Caki2 (cell line): Measurements from ENCODE around the gene DNAAF5. TPM values are rescaled to one million over a fixed set of nuclear protein-coding genes. Genes with fewer than 3 reads are reported as not detected.
A peak's percentile ranks its signal among the peaks of the same experiment; 100 is the strongest.

Source experiments
- DNase-seq: peaks from one replicate; pipeline ENCODE4 v3.0.0-alpha.2; 2015; ENCODE audit warnings: low read depth
- in situ Hi-C: cut with HindIII; loops from 2 replicates; pipeline ENCODE4 v1.10.0; 2016; ENCODE audit warnings: low sequenced_read_pairs, low pct_unique_long_range_greater_than_20kb, mixed read lengths
- total RNA-seq: library from RNA; depleted of rRNA; stranded (reverse); fragments of >200 nt; shearing (Covaris generic); gene quantifications from 2 replicates; pipeline ENCODE4 v1.2.3, GENCODE V29; 2014; ENCODE audit warnings: low replicate concordance

The DNAAF5 gene
- total RNA-seq, 1 experiment from 2014 or later, result 77.4 TPM

DNA sequence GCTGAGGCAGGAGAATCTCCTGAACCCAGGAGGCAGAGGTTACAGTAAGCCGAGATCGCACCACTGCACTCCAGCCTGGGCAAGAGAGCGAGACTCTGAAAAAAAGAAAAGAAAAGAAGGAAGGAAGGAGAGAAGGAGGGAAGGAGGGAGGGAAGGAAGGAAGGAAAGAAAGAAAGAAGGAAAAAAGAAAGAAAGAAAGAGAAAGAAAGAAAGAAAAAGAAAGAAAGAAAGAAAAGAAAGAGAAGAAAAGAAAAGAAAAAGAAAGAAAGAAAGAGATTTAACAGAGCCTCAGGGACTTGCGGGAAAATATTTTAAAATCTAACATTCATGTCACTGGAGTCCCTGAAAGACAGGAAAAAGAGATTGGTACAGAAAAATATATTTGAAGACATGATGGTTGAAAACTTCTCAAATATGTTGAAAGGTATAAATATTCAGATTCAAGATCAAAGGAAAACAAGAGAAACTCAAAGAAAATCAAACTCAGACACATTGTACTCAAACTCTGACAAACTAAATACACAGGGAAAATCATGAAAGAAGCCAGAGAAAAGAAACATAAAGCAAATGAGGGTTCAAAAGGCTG is 25.3 kb upstream of the DNAAF5 start:
- DNase-seq, result no peak
- in situ Hi-C loops, result no loop called here

DNA sequence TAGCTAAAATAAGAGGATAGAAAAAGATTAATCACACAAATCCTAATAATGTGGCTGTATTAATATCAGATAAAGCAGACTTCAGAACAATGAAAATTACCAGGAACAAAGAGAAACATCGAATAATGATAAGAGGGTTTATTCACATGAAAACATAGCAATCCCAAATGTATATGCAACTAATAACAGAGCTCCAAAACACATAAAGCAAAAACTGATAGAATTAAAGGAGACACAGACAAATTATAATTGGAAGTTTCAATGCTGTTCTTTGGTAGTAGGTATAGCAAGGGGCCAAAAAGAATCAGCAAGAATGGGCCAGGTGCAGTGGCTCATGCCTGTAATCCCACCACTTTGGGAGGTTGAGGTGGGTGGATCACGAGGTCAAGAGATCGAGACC is 23.4 kb upstream of the DNAAF5 start:
- in situ Hi-C loops, result no loop called here

DNA sequence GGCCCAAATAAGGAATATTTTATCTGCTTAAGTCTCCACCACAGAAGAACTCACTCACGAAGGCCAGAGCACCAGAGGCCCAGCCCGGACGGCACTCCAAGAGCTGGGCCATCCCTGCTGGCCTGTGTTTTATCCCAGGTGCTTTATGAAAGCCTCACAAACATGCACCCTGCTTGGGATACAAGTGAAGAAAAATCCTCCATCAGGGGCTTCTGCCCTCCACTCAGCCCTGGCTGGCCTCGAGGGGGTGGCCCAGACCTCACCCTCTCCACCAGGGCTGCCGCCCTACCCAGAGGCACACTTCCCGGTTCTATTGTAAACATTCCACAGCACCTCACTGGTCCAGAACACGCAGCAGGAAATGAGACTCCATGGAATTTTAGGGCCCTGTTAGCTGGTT is 19.8 kb upstream of the DNAAF5 start:
- in situ Hi-C loops, result no loop called here
- DNase-seq, result no peak

More for the DNA sequence above, 23.4 kb upstream of the DNAAF5 start:
- DNase-seq, result no peak

DNA sequence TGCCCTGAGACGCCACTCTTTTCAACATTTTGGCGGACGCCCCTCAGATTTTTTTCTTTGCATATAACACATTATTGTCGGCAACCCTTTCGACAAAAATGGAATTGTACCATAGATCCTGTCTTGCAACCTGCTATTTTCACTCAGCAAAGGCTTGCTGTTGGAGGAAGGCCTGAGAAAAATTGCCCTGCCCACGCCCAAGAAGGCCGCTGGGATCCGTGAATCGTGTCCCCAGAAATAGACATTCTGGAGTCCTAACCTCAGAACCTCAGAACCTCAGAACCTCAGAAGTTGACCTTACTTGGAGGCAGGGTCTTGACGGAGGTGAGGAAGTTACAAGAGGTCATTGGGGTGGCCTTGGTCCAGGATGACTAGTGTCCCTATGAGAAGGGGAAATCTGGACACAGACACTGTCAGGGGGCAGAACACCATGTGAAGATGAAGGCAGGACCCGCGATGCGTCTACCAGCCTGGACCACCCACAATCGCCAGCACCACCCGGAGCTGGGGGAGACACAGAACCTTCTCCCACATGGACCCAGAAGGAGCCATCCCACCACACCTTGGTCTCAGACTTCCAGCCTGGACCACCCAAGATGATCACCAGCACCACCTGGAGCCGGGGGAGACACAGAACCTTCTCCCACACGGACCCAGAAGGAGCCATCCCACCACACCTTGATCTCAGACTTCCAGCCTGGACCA is 19.1 kb upstream of the DNAAF5 start:
- DNase-seq, result no peak
- in situ Hi-C loops, result no loop called here

DNA sequence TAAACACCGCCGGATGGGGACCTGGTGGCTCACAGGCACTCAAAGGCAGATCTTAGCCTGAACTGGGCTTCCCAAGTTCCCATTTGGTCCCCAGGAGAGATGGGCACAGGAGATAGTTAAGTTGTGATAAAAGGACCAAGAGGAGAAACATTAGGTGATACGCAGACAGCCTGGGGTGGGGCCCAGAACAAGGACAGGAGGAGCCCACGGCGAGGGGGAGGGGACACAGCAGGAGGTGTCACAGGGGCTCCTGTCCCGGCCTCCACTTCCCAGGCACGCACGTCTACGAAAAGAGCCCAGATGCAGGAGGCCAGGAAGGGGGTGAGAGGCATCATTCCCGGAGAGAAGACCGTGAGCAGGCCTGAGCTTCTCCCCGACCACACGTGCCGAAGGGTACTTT is 16.3 kb upstream of the DNAAF5 start:
- no peak for DNase-seq
- in situ Hi-C loops, result no loop called here

DNA sequence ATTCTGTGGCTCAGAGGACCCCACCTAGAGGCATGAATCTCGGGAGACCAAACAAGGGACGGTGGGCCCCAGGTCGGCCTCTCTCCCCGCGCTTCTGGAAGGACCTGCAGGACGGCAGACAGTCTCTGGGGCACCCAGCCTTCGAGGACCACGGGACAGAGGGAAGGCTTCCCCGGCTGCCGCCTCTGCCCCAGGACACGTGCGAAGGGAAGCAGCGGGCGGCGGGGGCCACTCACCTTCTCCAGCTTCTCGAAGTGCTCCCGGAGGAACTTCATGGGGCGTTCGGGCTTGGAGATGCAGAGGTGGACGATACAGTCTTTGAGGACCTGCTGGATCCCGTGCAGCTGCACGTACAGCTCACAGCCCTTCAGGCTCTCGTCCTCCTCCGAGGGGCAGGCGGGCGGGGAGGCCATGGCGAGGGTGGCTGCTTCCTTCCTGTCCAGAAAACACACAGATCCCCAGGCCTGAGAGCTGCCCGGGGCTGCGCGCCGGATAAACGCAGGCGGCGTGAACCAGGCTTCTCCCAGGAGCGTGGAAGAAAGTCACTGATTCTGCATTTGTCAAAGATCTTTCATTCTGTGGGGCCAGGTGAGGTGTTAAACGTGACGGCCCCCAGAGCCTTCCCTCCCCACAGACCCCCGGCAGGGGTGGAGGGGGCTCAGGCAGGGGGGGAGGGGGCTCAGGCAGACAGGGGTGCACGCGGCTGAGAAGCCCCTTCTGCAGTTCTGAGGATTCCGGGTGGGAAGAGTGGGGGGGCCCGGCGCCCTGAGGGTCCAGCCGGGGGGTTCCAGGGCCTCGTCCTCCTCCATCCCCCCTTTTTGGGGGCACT is 15.2 kb upstream of the DNAAF5 start:
- DNase-seq, result no peak
- in situ Hi-C loops, result no loop called here

DNA sequence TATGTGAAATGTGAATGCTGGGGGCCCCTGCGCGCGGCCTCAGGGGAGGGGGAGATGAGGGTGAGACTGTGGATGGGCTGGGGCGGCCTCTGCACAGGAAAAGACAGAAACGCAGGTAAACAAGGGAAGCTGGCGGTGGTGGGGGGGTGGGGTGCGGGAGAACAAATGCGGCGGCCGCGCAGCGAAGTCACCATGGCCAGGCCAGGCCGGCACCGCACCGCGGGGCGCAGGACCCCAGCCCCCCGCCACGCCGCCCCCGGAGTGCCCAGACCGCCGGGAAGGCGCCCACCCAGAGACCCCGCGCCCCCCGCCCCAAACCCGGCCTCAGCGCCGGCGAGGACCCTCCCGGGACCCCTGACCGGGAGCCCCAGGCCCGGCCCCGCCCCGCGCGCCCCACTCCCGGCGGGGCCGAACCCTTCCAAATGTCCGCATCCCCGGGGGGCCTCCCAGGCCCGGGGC is 14.5 kb upstream of the DNAAF5 start:
- no peak for DNase-seq
- in situ Hi-C loops, result no loop called here

DNA sequence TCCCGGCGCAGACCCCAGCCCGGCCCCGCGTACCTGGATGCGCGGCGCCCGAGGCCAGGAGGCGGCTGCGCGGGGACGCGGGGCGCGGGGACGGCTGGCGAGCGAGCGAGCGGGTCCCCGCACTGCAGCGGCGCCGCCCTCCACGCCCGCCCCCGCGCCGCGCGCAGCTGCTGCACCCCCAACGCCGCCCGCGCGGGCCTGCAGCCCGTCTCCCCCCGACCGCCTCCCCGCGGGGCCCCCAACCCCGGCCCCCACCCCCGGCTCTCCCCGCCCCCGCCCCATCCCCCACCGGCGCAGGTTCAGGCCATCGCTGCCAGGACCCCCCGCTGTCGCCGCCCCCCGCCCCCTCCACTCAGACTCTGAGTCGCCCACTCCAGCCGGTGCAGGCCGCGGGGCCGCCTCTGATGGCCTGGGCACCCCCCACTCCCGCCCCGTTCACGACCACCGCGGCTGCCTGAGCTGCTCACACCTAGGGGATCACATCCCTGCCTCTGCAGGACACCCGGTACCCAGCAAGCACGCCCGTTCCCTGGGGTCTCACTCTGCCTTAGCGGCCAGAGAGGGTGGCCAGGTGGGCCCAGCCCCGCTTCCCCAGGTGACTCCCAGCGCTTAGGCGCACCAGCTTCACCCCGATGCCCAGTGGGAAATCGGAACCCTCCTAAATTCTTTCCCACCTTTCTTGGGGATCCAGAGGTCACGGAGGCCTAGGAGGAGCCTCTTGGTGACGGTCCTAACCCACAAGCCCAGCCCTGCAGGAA is 13.9 kb upstream of the DNAAF5 start:
- DNase-seq, result no peak
- in situ Hi-C loops, result no loop called here

DNA sequence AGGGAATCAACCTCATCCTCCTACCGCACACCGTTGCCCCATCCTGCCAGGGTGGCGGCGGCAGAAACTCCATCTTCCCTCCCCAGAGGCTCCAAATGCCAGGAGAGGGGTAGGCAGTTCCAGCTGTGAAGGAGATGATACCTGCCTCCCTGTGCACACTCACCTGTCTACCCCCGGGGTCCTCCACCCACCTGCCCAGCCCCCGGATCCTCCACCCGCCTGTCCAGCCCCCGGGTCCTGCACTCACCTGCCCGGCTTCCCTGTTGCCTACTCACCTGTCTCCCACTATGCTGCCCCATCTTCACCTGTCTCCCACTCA is 13.4 kb upstream of the DNAAF5 start:
- in situ Hi-C loops, result no loop called here

DNA sequence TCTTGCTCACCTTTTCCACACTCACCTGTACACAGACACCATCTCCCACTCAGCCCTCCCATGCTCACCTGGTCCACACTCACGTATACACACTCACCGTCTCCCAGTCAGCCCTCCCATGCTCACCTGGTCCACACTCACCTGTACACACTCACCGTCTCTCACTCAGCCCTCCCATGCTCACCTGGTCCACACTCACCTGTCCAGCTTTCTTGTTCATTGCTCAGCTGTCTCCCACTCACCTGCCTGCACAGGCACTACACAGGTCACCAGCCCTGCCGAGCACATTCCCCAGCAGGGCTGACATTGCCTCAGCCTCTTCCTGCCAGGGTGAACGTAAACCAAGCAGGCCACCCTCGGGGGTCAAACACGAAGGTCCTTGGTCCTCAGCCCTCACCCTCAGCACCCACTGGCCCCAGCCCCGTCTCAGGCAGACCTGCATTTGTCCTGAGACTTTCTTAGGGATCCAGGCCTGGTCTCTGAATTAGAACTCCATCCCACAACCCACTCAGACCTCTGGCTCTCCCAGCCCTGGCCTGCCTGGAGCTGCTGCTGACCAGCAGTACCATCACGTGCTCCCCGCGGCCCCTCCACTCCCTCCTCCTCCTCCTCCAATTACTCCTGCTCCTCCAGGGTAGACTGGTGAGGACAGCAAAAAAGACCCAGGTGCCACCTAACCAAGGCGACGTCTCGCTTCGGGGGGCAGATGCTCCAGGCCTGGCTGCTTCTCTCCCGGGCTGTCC is 12.8 kb upstream of the DNAAF5 start:
- in situ Hi-C loops, result no loop called here
- no peak for DNase-seq

More for the DNA sequence above, 13.4 kb upstream of the DNAAF5 start:
- no peak for DNase-seq

DNA sequence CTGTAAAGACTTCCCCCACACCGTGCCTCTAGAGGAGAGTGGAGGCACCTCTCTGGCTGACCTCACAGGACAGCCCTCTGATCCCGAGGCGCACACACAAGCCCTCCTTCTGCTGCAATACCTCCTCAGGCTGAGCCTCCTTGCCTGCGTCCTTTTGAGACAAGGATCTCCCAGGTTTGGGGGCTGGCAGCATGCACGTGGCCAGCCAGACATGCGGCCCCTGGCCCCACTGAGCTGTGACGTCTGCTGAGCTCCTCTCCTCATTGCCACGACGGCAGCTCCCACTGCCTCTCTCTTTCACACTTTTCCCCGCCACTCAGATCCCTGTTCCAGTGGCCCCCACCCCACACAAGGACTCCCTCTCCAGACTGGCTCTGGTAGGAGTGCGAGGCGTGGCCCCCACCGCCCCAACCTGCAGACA is 12.2 kb upstream of the DNAAF5 start:
- no peak for DNase-seq
- in situ Hi-C loops, result no loop called here

DNA sequence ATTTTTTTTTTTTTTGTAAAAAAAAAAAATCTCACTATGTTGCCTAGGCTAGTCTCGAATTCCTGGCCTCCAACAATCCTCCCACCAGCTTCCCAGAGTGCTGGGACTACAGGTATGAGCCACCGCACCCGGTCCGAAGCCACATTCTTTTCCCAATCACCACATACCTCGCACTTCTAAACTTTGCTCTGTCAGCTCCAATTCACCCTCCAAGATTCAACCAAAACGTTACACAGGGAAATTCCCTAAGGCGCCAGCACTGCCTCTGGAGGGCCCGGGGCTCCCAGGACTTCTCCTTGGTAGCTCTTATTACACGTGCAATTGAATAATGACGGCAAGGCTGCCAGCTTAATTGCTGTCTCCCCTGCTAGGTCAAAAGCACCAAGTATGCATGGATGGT is 10.3 kb upstream of the DNAAF5 start:
- in situ Hi-C loops, result no loop called here

DNA sequence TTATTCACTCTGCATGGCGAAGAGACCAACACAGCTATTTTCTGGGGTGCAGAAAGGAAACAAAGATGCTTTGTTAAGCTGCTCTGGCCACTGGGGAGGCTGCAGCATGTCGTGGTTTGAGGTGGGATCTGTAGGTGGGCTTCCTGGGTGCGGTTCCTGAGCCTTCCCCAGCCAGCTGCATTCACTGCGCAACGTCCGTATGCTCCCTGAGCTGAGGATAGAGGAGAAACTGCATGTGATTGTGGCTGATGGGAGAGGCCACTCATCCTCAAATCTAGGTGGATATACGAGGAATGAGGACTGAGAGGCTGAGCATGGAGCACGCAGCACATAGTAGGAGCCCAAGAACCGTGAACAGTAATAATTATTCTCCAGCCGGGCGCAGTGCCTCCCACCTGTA is 9.9 kb upstream of the DNAAF5 start:
- in situ Hi-C loops, result no loop called here
- no peak for DNase-seq

More for the DNA sequence above, 10.3 kb upstream of the DNAAF5 start:
- DNase-seq, result no peak

DNA sequence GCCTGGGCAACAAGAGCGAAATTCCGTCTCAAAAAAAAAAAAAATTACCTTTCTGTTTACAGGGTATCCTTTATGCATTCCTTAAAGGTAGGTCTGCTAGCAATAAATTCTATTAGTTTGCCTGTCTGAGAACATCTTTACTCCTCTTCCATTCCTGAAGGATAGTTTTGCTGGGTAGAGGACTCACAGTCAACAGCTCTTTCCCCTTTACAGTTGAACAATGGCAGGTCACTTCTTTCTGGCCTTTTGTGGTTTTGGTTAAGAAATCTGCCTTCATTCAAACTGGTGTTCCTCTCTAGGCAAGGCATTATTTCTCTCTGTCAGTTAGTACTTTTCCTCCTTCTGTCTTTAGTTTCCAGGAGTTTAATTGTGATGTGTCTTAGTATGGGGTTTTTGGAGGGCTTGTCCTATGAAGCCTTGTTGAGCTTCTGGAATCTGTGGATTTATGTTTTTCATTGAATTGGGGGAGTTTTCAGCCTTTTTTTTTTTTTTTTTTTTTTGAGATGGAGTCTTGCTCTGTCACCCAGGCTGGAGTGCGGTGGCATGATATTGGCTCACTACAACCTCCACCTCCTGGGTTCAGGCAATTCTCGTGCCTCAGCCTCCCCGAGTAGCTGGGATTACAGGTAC is 4.8 kb upstream of the DNAAF5 start:
- in situ Hi-C loops, result no loop called here

DNA sequence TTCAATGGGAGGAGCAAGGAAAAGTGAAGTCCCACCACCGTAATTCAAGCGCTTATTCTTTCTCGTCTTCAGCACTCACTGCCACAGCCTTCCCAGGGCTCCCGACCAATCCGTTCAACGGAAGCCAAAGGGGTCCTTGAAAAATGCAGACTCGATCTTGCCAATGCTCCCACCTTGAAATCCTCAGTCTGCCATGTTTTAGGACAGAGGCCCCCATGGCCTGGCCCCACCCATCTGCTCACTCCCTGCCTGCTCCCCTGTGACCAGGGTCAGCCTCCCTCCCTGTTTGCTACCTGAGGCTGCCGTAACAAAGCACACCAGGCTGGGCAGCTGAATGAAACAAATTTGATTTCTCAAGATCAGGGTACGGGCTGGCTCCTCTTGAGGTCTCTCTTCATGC is 3.0 kb upstream of the DNAAF5 start:
- in situ Hi-C loops, result no loop called here
- no peak for DNase-seq

More for the DNA sequence above, 4.8 kb upstream of the DNAAF5 start:
- no peak for DNase-seq

DNA sequence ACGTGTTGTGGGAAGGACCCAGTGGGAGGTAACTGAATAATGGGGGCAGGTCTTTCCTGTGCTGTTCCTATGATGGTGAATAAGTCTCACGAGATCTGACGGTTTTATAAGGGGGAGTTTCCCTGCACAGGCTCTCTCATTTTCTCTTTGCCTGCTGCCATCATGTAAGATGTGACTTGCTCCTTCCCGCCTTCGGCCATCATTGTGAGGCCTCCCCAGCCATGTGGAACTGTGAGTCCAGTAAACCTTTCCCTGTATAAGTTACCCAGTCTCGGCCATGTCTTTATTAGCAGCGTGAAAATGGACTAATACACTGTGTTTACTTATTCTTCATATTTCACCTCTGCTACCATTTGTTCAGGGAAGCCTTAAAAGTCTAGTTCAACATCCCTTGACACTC is 2.2 kb upstream of the DNAAF5 start:
- DNase-seq, result no peak
- in situ Hi-C loops, result no loop called here

DNA sequence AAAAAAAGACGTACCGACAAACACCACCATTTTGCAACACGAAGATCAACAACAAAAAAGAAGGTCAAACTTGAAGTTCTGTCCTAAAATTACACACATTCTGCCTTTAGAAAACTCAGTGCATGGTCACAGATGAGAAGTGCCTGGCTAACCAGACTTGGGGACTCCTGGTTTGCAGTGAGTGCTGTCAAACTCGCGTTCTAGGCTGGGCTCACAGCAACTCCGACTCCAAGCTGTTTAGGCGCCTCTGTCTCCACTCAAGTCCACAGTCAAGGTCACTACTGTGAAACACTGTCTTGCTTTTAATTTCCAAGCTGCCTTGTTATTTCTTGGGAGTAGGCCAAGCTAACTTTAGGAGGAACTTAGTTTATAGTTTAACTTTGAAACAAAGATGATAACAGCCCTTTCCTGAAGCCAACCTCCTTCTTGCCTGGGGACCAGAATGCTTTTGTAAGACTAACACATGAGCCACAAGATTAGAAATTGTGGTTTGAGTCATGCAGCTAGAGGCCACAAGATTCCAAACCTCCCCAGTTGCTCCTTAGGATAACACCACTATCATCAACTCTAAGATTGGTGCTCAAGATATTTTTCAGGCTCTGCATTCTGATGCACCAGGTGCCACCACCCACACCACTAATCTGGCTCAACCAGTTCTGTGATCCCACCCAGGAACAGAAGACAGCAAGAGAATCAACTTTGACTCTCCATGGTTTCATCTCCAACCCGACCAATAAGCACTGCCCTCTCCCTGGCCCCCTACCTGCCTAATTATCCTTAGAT is 1.1 kb upstream of the DNAAF5 start:
- in situ Hi-C loops, result no loop called here
- DNase-seq, result peak; percentile 31
